ENCODE measurements around the gene VSIG8. TPM values are rescaled to one million over a fixed set of nuclear protein-coding genes. Genes with fewer than 3 reads are reported as not detected.

Gene VSIG8
- total and polyA plus RNA-seq, 4 donors, result 0.08 TPM; not detected in 3

- H3K27ac ChIP-seq (ENCODE audit: low read depth in 1 of 2, low read length in 2 of 2), result no peak overlapping the region
- 96% methylated on average over 1 of the region's 1 CpG for WGBS
Observed at GRCh38 chr1:159856576-159856975, 5.9 kb downstream of the VSIG8 start.

GRCh38 chr1:159855709-159856108 lies 6.7 kb downstream of the VSIG8 start:
- Histone ChIP-seq H3K9ac (ENCODE audit: low read depth in 1 of 2, low read length in 2 of 2) (no peak overlapping the region), H3K4me3 (ENCODE audit: low read depth in 1 of 3, low read length in 3 of 3) (no peak overlapping the region), H3K27ac (ENCODE audit: low read depth in 1 of 2, low read length in 2 of 2) (no peak overlapping the region), H3K4me1 (ENCODE audit: control insufficient read depth in 4 of 4, insufficient read depth in 4 of 4, low read length in 3 of 4) (peaks cover 4 to 12% (median 7%) of the 10 kb centered on the region in 4 donors), H3K36me3 (ENCODE audit: control insufficient read depth in 4 of 4, insufficient read depth in 3 of 4, low read depth in 1 of 4, low read length in 3 of 4) (no peaks in the 10 kb centered on the region), H3K9me3 (ENCODE audit: control insufficient read depth in 4 of 4, low read length in 3 of 4) (no peaks in the 10 kb centered on the region), H3K27me3 (ENCODE audit: control insufficient read depth in 4 of 4, insufficient read depth in 4 of 4, low read length in 3 of 4) (no peaks in the 10 kb centered on the region)
- no peak for DNase-seq (ENCODE audit: low spot score)
- WGBS, result 58% methylated on average over 34 of the region's 34 CpGs
- TF ChIP-seq GABPA (IDR thresholded peaks at IDR 0.05 in 1 of 2, conservative IDR thresholded peaks at IDR 0.05 in 1 of 2), result no peak
- TF ChIP-seq RXRA (IDR thresholded peaks at IDR 0.05), result no peak
- no peak for TF ChIP-seq RAD21 (IDR thresholded peaks at IDR 0.05)
- no peak for TF ChIP-seq FOXA1 (IDR thresholded peaks at IDR 0.05)
- no peak for TF ChIP-seq EGR1 (IDR thresholded peaks at IDR 0.05; ENCODE audit: low read depth in 2 of 2)
- no peak for TF ChIP-seq JUND (IDR thresholded peaks at IDR 0.05)
- no peak for TF ChIP-seq YY1 (IDR thresholded peaks at IDR 0.05)
- TF ChIP-seq HNF4G (IDR thresholded peaks at IDR 0.05), result no peak
- TF ChIP-seq, protein P1, sequence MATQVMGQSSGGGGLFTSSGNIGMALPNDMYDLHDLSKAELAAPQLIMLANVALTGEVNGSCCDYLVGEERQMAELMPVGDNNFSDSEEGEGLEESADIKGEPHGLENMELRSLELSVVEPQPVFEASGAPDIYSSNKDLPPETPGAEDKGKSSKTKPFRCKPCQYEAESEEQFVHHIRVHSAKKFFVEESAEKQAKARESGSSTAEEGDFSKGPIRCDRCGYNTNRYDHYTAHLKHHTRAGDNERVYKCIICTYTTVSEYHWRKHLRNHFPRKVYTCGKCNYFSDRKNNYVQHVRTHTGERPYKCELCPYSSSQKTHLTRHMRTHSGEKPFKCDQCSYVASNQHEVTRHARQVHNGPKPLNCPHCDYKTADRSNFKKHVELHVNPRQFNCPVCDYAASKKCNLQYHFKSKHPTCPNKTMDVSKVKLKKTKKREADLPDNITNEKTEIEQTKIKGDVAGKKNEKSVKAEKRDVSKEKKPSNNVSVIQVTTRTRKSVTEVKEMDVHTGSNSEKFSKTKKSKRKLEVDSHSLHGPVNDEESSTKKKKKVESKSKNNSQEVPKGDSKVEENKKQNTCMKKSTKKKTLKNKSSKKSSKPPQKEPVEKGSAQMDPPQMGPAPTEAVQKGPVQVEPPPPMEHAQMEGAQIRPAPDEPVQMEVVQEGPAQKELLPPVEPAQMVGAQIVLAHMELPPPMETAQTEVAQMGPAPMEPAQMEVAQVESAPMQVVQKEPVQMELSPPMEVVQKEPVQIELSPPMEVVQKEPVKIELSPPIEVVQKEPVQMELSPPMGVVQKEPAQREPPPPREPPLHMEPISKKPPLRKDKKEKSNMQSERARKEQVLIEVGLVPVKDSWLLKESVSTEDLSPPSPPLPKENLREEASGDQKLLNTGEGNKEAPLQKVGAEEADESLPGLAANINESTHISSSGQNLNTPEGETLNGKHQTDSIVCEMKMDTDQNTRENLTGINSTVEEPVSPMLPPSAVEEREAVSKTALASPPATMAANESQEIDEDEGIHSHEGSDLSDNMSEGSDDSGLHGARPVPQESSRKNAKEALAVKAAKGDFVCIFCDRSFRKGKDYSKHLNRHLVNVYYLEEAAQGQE (IDR thresholded peaks at IDR 0.05), result no peak
- no peak for TF ChIP-seq HNF4A (conservative IDR thresholded peaks at IDR 0.05)

More at GRCh38 chr1:159856576-159856975, 5.9 kb downstream of the VSIG8 start:
- Histone ChIP-seq H3K4me1 (ENCODE audit: control insufficient read depth in 4 of 4, insufficient read depth in 4 of 4, low read length in 3 of 4) (peaks cover 4 to 12% (median 7%) of the 10 kb centered on the region in 4 donors), H3K9ac (ENCODE audit: low read depth in 1 of 2, low read length in 2 of 2) (no peak overlapping the region), H3K9me3 (ENCODE audit: control insufficient read depth in 4 of 4, low read length in 3 of 4) (no peaks in the 10 kb centered on the region), H3K4me3 (ENCODE audit: low read depth in 1 of 3, low read length in 3 of 3) (no peak overlapping the region), H3K36me3 (ENCODE audit: control insufficient read depth in 4 of 4, insufficient read depth in 3 of 4, low read depth in 1 of 4, low read length in 3 of 4) (no peaks in the 10 kb centered on the region), H3K27me3 (ENCODE audit: control insufficient read depth in 4 of 4, insufficient read depth in 4 of 4, low read length in 3 of 4) (no peaks in the 10 kb centered on the region)
- no peak for DNase-seq (ENCODE audit: low spot score)
- TF ChIP-seq GABPA (IDR thresholded peaks at IDR 0.05 in 1 of 2, conservative IDR thresholded peaks at IDR 0.05 in 1 of 2), result no peak
- TF ChIP-seq YY1 (IDR thresholded peaks at IDR 0.05), result no peak
- no peak for TF ChIP-seq HNF4G (IDR thresholded peaks at IDR 0.05)
- TF ChIP-seq, protein P2, sequence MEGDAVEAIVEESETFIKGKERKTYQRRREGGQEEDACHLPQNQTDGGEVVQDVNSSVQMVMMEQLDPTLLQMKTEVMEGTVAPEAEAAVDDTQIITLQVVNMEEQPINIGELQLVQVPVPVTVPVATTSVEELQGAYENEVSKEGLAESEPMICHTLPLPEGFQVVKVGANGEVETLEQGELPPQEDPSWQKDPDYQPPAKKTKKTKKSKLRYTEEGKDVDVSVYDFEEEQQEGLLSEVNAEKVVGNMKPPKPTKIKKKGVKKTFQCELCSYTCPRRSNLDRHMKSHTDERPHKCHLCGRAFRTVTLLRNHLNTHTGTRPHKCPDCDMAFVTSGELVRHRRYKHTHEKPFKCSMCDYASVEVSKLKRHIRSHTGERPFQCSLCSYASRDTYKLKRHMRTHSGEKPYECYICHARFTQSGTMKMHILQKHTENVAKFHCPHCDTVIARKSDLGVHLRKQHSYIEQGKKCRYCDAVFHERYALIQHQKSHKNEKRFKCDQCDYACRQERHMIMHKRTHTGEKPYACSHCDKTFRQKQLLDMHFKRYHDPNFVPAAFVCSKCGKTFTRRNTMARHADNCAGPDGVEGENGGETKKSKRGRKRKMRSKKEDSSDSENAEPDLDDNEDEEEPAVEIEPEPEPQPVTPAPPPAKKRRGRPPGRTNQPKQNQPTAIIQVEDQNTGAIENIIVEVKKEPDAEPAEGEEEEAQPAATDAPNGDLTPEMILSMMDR (IDR thresholded peaks at IDR 0.05; ENCODE audit: low read depth, low read length, missing input control), result no peak
- TF ChIP-seq RXRA (IDR thresholded peaks at IDR 0.05), result no peak
- TF ChIP-seq HNF4A (conservative IDR thresholded peaks at IDR 0.05), result no peak
- TF ChIP-seq SP1 (IDR thresholded peaks at IDR 0.05), result no peak
- no peak for TF ChIP-seq MAX (IDR thresholded peaks at IDR 0.05)
- no peak for TF ChIP-seq ZBTB33 (IDR thresholded peaks at IDR 0.05)
- TF ChIP-seq FOXA2 (IDR thresholded peaks at IDR 0.05), result no peak
- TF ChIP-seq, protein P1 (IDR thresholded peaks at IDR 0.05), result no peak
- TF ChIP-seq FOXA1 (IDR thresholded peaks at IDR 0.05), result no peak

Data from liver (tissue), 9 donors.